ENCODE data around the gene ETV6.

The ETV6 gene

DNA sequence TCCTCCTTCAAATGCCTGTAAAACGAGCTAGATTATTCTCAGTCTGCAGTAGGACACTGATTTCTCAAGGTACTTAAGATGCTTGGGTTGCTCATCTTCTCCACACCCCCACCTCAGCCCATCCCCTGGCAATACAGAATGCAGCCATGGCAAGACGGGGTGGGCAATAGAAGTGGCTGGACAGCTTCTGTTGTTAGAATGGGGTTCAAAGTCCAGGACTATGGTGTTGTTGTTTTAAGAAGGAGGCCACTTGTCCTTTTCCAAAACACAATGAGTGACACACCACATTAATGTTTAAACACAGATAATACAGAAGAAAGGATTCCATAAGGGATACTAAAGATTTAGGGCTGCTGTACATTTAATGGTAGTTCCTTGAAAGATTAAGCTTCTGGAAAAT lies 232.4 kb downstream of the ETV6 start:
- TF ChIP-seq, protein P1, sequence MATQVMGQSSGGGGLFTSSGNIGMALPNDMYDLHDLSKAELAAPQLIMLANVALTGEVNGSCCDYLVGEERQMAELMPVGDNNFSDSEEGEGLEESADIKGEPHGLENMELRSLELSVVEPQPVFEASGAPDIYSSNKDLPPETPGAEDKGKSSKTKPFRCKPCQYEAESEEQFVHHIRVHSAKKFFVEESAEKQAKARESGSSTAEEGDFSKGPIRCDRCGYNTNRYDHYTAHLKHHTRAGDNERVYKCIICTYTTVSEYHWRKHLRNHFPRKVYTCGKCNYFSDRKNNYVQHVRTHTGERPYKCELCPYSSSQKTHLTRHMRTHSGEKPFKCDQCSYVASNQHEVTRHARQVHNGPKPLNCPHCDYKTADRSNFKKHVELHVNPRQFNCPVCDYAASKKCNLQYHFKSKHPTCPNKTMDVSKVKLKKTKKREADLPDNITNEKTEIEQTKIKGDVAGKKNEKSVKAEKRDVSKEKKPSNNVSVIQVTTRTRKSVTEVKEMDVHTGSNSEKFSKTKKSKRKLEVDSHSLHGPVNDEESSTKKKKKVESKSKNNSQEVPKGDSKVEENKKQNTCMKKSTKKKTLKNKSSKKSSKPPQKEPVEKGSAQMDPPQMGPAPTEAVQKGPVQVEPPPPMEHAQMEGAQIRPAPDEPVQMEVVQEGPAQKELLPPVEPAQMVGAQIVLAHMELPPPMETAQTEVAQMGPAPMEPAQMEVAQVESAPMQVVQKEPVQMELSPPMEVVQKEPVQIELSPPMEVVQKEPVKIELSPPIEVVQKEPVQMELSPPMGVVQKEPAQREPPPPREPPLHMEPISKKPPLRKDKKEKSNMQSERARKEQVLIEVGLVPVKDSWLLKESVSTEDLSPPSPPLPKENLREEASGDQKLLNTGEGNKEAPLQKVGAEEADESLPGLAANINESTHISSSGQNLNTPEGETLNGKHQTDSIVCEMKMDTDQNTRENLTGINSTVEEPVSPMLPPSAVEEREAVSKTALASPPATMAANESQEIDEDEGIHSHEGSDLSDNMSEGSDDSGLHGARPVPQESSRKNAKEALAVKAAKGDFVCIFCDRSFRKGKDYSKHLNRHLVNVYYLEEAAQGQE (IDR thresholded peaks at IDR 0.05; ENCODE audit: insufficient read depth in 1 of 2, low read depth in 2 of 2, low read length in 2 of 2), result no peak
- no peak for TF ChIP-seq SIN3A (IDR thresholded peaks at IDR 0.05; ENCODE audit: borderline replicate concordance, insufficient read depth, low read length)
- TF ChIP-seq POLR2AphosphoS5 (IDR thresholded peaks at IDR 0.05; ENCODE audit: low read depth, low read length), result no peak
- no peak for TF ChIP-seq FOXP2 (optimal IDR thresholded peaks at IDR 0.05; ENCODE audit: borderline replicate concordance, extremely low read depth, extremely low read length, insufficient read depth)
- TF ChIP-seq TAF1 (IDR thresholded peaks at IDR 0.05; ENCODE audit: borderline replicate concordance, insufficient read depth, low read length), result no peak

DNA sequence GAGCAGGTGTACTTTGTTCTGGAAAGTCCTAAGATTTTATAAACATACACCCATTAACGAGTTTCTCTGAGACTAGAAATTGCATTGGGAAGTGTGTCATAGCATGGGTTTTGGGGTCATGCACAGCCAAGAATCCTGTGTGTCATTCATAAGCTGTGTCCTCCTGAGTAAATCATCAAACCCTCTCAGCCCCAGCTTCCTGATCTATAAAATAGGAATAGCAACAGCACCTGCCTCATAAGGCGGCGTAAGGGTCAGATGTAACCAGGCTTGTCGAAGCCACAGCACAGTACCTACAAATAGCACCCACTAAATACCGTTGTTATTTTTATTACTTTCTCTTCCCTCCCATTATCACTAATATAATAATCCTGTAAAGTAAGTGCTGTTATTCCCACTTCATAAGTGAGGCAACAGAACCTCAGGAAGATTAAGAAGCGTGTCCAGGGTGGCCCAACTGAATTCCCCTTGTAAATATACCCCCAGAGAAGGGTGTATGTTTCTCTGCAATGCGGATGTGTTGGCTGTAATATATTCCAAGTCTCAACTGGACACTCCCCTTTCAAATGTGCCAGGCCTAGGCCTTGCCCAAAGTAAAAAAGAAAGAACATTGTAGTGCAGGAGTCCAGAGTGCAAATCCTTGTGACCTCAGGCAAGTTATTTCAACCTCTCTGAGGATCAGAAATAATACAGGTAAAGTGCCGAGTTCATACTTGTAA lies 233.0 kb downstream of the ETV6 start:
- TF ChIP-seq POLR2AphosphoS5 (IDR thresholded peaks at IDR 0.05; ENCODE audit: low read depth, low read length), result no peak
- TF ChIP-seq, protein P1 (IDR thresholded peaks at IDR 0.05; ENCODE audit: insufficient read depth in 1 of 2, low read depth in 2 of 2, low read length in 2 of 2), result no peak
- TF ChIP-seq SIN3A (IDR thresholded peaks at IDR 0.05; ENCODE audit: borderline replicate concordance, insufficient read depth, low read length), result no peak
- no peak for TF ChIP-seq TAF1 (IDR thresholded peaks at IDR 0.05; ENCODE audit: borderline replicate concordance, insufficient read depth, low read length)
- no peak for TF ChIP-seq FOXP2 (optimal IDR thresholded peaks at IDR 0.05; ENCODE audit: borderline replicate concordance, extremely low read depth, extremely low read length, insufficient read depth)

DNA sequence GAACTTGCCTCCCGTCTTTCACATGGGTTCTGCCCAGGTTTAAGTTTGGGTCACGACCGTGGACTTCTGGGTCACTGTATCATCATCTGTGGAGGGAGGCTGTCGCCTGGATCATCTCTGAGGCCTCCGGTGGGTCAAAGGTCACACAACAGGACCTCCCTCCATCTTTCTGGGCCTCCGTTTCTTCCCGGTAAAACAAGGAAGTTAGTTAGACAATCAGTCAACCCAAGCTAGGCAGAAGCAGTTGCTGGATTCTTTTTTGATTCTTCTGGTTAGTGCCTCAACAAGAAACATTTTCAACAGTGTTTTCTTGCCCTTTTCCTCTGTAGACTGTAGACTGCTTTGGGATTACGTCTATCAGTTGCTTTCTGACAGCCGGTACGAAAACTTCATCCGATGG lies 234.6 kb downstream of the ETV6 start:
- TF ChIP-seq POLR2AphosphoS5 (IDR thresholded peaks at IDR 0.05; ENCODE audit: low read depth, low read length) (no peak), SIN3A (IDR thresholded peaks at IDR 0.05; ENCODE audit: borderline replicate concordance, insufficient read depth, low read length) (no peak), FOXP2 (optimal IDR thresholded peaks at IDR 0.05; ENCODE audit: borderline replicate concordance, extremely low read depth, extremely low read length, insufficient read depth) (no peak)
- TF ChIP-seq, protein P1 (IDR thresholded peaks at IDR 0.05; ENCODE audit: insufficient read depth in 1 of 2, low read depth in 2 of 2, low read length in 2 of 2), result no peak

DNA sequence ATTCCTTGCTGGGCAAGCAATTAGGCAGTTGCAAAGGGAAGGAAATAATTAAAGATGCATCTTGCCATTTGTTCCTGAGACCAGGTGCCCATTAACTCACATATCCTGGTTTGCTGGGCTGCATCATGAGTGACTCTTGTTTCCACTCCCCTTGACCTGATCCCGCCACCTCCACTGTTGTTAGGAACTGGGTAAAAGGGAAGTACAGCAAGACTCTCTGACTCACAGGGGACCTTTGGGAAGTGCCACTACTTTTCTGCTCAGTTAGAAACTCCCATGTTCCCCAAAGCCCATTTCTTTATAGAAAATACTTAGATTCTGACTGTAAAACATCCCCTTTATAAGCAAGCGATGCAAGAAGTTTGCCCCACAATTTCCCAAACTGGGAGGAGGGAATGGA lies 235.2 kb downstream of the ETV6 start:
- TF ChIP-seq TAF1 (IDR thresholded peaks at IDR 0.05; ENCODE audit: borderline replicate concordance, insufficient read depth, low read length) (no peak), POLR2AphosphoS5 (IDR thresholded peaks at IDR 0.05; ENCODE audit: low read depth, low read length) (no peak)
- TF ChIP-seq, protein P1 (IDR thresholded peaks at IDR 0.05; ENCODE audit: insufficient read depth in 1 of 2, low read depth in 2 of 2, low read length in 2 of 2), result no peak
